Measurements from ENCODE around the gene UBQLNL. TPM values are rescaled to one million over a fixed set of nuclear protein-coding genes. Genes with fewer than 3 reads are reported as not detected.

The UBQLNL gene
- total RNA-seq: 1 to 10 TPM in 4 of 7 donors, under 1 TPM in 3; 0.87 to 2.3 (median 1.1) TPM
- polyA plus RNA-seq: under 1 TPM; 0.33 to 0.93 (median 0.74) TPM
- long read RNA-seq, donor 1: 0 reads
- long read RNA-seq, donor 2: 0 reads

- Histone ChIP-seq H3K27me3 (replicated peaks in 1 of 7) (no peaks in the 10 kb centered on the region), H3K36me3 (no peaks in the 10 kb centered on the region), H3K4me1 (no peaks in the 10 kb centered on the region), H3K4me3 (no peak within 1 kb of the TSS), H3K27ac (no peak within 1 kb of the TSS), H3K9me3 (no peaks in the 10 kb centered on the region)
- WGBS, 5 donors: 81 to 95% (median 89%) methylated on average over 2 of the region's 2 CpGs
- no peak for DNase-seq
- intact Hi-C loops (cut with DNase I; ENCODE audit: low total_unique reads): no loop called here
- TF ChIP-seq CTCF (IDR thresholded peaks at IDR 0.05 in 8 of 11, conservative IDR thresholded peaks at IDR 0.05 in 3 of 11) (no peak), POLR2A (IDR thresholded peaks at IDR 0.05) (no peak), POLR2AphosphoS5 (IDR thresholded peaks at IDR 0.05) (no peak)
Observed at GRCh38 chr11:5516599-5516998, at the start of gene UBQLNL. Gene UBQLNL, minus strand, starts transcription at chr11:5516699. Its CDS starts 258 bp downstream, at chr11:5516441.

- Histone ChIP-seq H3K4me1 (no peaks in the 10 kb centered on the region), H3K9me3 (no peaks in the 10 kb centered on the region), H3K27ac (no peak overlapping the region), H3K27me3 (replicated peaks in 1 of 7) (no peaks in the 10 kb centered on the region), H3K36me3 (no peaks in the 10 kb centered on the region), H3K4me3 (no peak overlapping the region)
- 19 to 52% (median 24%) methylated on average over 1 of the region's 1 CpG for WGBS, 5 donors
- TF ChIP-seq CTCF (IDR thresholded peaks at IDR 0.05 in 8 of 11, conservative IDR thresholded peaks at IDR 0.05 in 3 of 11): no peak
- TF ChIP-seq POLR2AphosphoS5 (IDR thresholded peaks at IDR 0.05): no peak
- TF ChIP-seq POLR2A (IDR thresholded peaks at IDR 0.05): no peak
- DNase-seq: no peak
- intact Hi-C loops (cut with DNase I; ENCODE audit: low total_unique reads): no loop called here
Observed at GRCh38 chr11:5564259-5565019, 47.9 kb upstream of the UBQLNL start.

- H3K4me3 ChIP-seq: no peak overlapping the region
- no peaks in the 10 kb centered on the region for H3K36me3 ChIP-seq
- no peaks in the 10 kb centered on the region for H3K4me1 ChIP-seq
- no peaks in the 10 kb centered on the region for H3K27me3 ChIP-seq (replicated peaks in 1 of 7)
- no peak for DNase-seq
- WGBS, 5 donors: 33 to 93% (median 62%) methylated on average over 3 of the region's 3 CpGs
- H3K27ac ChIP-seq: no peak overlapping the region
- no peaks in the 10 kb centered on the region for H3K9me3 ChIP-seq
- intact Hi-C loops (cut with DNase I; ENCODE audit: low total_unique reads): no loop called here
- TF ChIP-seq CTCF (IDR thresholded peaks at IDR 0.05 in 8 of 11, conservative IDR thresholded peaks at IDR 0.05 in 3 of 11) (no peak), POLR2A (IDR thresholded peaks at IDR 0.05) (no peak), POLR2AphosphoS5 (IDR thresholded peaks at IDR 0.05) (no peak)
Observed at GRCh38 chr11:5557751-5558150, 41.3 kb upstream of the UBQLNL start.

- no peak for TF ChIP-seq POLR2AphosphoS5 (IDR thresholded peaks at IDR 0.05)
- TF ChIP-seq CTCF (IDR thresholded peaks at IDR 0.05 in 8 of 11, conservative IDR thresholded peaks at IDR 0.05 in 3 of 11): no peak
- no peak for TF ChIP-seq POLR2A (IDR thresholded peaks at IDR 0.05)
- 57 to 74% (median 64%) methylated on average over 3 of the region's 3 CpGs for WGBS, 5 donors
- Histone ChIP-seq H3K4me1 (no peaks in the 10 kb centered on the region), H3K36me3 (no peaks in the 10 kb centered on the region), H3K4me3 (no peak overlapping the region), H3K27me3 (replicated peaks in 1 of 7) (no peaks in the 10 kb centered on the region), H3K9me3 (no peaks in the 10 kb centered on the region), H3K27ac (no peak overlapping the region)
- intact Hi-C loops (cut with DNase I; ENCODE audit: low total_unique reads): no loop called here
- DNase-seq: no peak
Observed at GRCh38 chr11:5556596-5557188, 40.2 kb upstream of the UBQLNL start.
